BJ (cell line): ENCODE results near the gene INPP5B. TPM values are rescaled to one million over a fixed set of nuclear protein-coding genes. Genes with fewer than 3 reads are reported as not detected.
"Not testable (repeated sequence)": the region's sequence is repeated elsewhere in the genome, so short reads cannot be mapped to it uniquely, and the experiment has no call there.

Experiments
- CTCF ChIA-PET: fragments of 350-600 bp; formaldehyde crosslinking; extraction: SDS; loops from one replicate; lab custom pipeline; 2021; ENCODE audit warnings: antibody characterized with exemption, inconsistent platforms; lab: Yijun Ruan, JAX
- POLR2A ChIA-PET: fragments of 300-600 bp; sonication (Branson Sonifier 250); formaldehyde crosslinking; extraction: SDS; loops from one replicate; lab custom pipeline; 2021; ENCODE audit warnings: antibody characterized with exemption; lab: Charles Lee
- DNase-seq: peaks from one replicate; pipeline ENCODE4 v3.0.0-alpha.2; 2011; ENCODE audit warnings: low read depth
- H3K27me3 ChIP-seq: 2 replicates; pipeline ENCODE4 v1.6.0; 2011; ENCODE audit warnings: low read length; ENCODE audit not compliant: control insufficient read depth, insufficient read depth
- H3K36me3 ChIP-seq: 2 replicates; pipeline ENCODE4 v1.5.1; 2011; ENCODE audit warnings: low read length; ENCODE audit not compliant: control insufficient read depth, insufficient read depth
- H3K4me3 ChIP-seq: 2 replicates; pipeline ENCODE4 v1.5.1; 2011; ENCODE audit warnings: low read depth, mild to moderate bottlenecking, control low read depth, low read length
- CTCF ChIP-seq: IDR thresholded peaks from 2 replicates; pipeline ENCODE4 v1.5.1; 2011; ENCODE audit warnings: low read depth, mild to moderate bottlenecking, control low read depth, inconsistent platforms, low read length, moderate library complexity; ENCODE audit not compliant: insufficient read depth
- polyA plus RNA-seq: library from polyadenylated mRNA; depleted of rRNA; stranded (reverse); fragments of >200 nt; gene quantifications from 2 replicates; pipeline ENCODE4 v1.2.3, GENCODE V29; 2011

INPP5B gene
- polyA plus RNA-seq, 1 experiment, result 21.9 TPM

GRCh38 chr1:37906591-37906990 is 40.3 kb downstream of the INPP5B start:
- CTCF ChIA-PET, result interaction anchor here (0.6 kb wide), 2 partner anchors 9 to 23 kb away, joined by 3 read pairs; no protein-coding TSS in a partner anchor
- H3K4me3 ChIP-seq, POLR2A ChIA-PET, DNase-seq, H3K36me3 ChIP-seq, H3K27me3 ChIP-seq: not testable (repeated sequence)

GRCh38 chr1:37905727-37906126 is 41.1 kb downstream of the INPP5B start:
- H3K36me3 ChIP-seq, result peaks cover 2% of the 10 kb centered on the region; the same call in 1 of the 2 replicates
- H3K27me3 ChIP-seq, result no peaks in the 10 kb centered on the region
- POLR2A ChIA-PET, result no interaction called here
- H3K4me3 ChIP-seq, result no peak overlapping the region
- no peak for DNase-seq
- no peak for TF ChIP-seq CTCF
- CTCF ChIA-PET, result interaction anchor here (0.8 to 1.1 kb wide), 2 partner anchors 9 to 20 kb away, joined by 4 to 5 read pairs; no protein-coding TSS in a partner anchor

- POLR2A ChIA-PET, DNase-seq: not testable (repeated sequence)
- CTCF ChIA-PET, result interaction anchor here (0.6 kb wide), 2 partner anchors 24 to 25 kb away, joined by 3 to 4 read pairs; no protein-coding TSS in a partner anchor
Observed at GRCh38 chr1:37903921-37904320, 42.9 kb downstream of the INPP5B start.

GRCh38 chr1:37902983-37903382 is 43.9 kb downstream of the INPP5B start:
- TF ChIP-seq CTCF, result no peak
- Histone ChIP-seq H3K36me3 (peaks cover 2% of the 10 kb centered on the region; the same call in 1 of the 2 replicates), H3K27me3 (no peaks in the 10 kb centered on the region), H3K4me3 (no peak overlapping the region)
- ChIA-PET POLR2A (no interaction called here), CTCF (interaction anchor here (0.6 kb wide), 1 partner anchor 17 kb away, joined by 3 read pairs; no protein-coding TSS in a partner anchor)
- no peak for DNase-seq

More at GRCh38 chr1:37903921-37904320, 42.9 kb downstream of the INPP5B start:
- not testable (repeated sequence) for H3K4me3 ChIP-seq, H3K27me3 ChIP-seq, H3K36me3 ChIP-seq

- Histone ChIP-seq H3K4me3 (no peak overlapping the region), H3K36me3 (peaks cover 2% of the 10 kb centered on the region; the same call in 1 of the 2 replicates), H3K27me3 (no peaks in the 10 kb centered on the region)
- no peak for DNase-seq
- POLR2A ChIA-PET, result no interaction called here
- TF ChIP-seq CTCF, result no peak
- CTCF ChIA-PET, result no interaction called here
Observed at GRCh38 chr1:37901893-37902225, 45.0 kb downstream of the INPP5B start.

GRCh38 chr1:37901191-37901892 is 45.5 kb downstream of the INPP5B start:
- no peak for DNase-seq
- ChIA-PET CTCF (interaction anchor here (1.2 kb wide), 1 partner anchor 41 kb away, joined by 3 read pairs; no protein-coding TSS in a partner anchor), POLR2A (no interaction called here)
- Histone ChIP-seq H3K27me3 (no peaks in the 10 kb centered on the region), H3K4me3 (no peak overlapping the region), H3K36me3 (peaks cover 2% of the 10 kb centered on the region; the same call in 1 of the 2 replicates)
- TF ChIP-seq CTCF, result no peak

GRCh38 chr1:37897563-37897962 is 49.3 kb downstream of the INPP5B start:
- CTCF ChIA-PET, result interaction anchor here (0.6 kb wide), 1 partner anchor 9 kb away, joined by 3 read pairs; no protein-coding TSS in a partner anchor
- H3K4me3 ChIP-seq, H3K27me3 ChIP-seq, POLR2A ChIA-PET, H3K36me3 ChIP-seq, DNase-seq: not testable (repeated sequence)
